ENCODE measurements around the gene GPR132.

- TF ChIP-seq CTCF (IDR thresholded peaks at IDR 0.05) (no peak), POLR2AphosphoS5 (IDR thresholded peaks at IDR 0.05) (no peak), POLR2A (IDR thresholded peaks at IDR 0.05) (no peak)
Measured at GRCh38 chr14:105059035-105059924, 6.0 kb downstream of the GPR132 start.

Data from breast epithelium (tissue), 3 donors.